ENCODE data around the gene ST7.
"Not testable (repeated sequence)": the region's sequence is repeated elsewhere in the genome, so short reads cannot be mapped to it uniquely, and the experiment has no call there.

ST7 gene

GRCh38 chr7:116971869-116972268, 18.6 kb downstream of the ST7 start:
- in situ Hi-C loops (cut with MboI; ENCODE audit: low sequenced_read_pairs) = no loop called here

GRCh38 chr7:116975024-116975423, 21.7 kb downstream of the ST7 start:
- in situ Hi-C loops (cut with MboI; ENCODE audit: low sequenced_read_pairs) = not testable (repeated sequence)

GRCh38 chr7:116977172-116977571, 23.9 kb downstream of the ST7 start:
- in situ Hi-C loops (cut with MboI; ENCODE audit: low sequenced_read_pairs) = no loop called here

- in situ Hi-C loops (cut with MboI; ENCODE audit: low sequenced_read_pairs) = no loop called here
Observed at GRCh38 chr7:116978006-116978405, 24.7 kb downstream of the ST7 start.

GRCh38 chr7:116979430-116979829, 26.1 kb downstream of the ST7 start:
- in situ Hi-C loops (cut with MboI; ENCODE audit: low sequenced_read_pairs) = no loop called here

- in situ Hi-C loops (cut with MboI; ENCODE audit: low sequenced_read_pairs) = no loop called here
Observed at GRCh38 chr7:116980354-116980753, 27.1 kb downstream of the ST7 start.

GRCh38 chr7:116981939-116982338, 28.6 kb downstream of the ST7 start:
- in situ Hi-C loops (cut with MboI; ENCODE audit: low sequenced_read_pairs) = no loop called here

- in situ Hi-C loops (cut with MboI; ENCODE audit: low sequenced_read_pairs) = no loop called here
Observed at GRCh38 chr7:116984511-116984910, 31.2 kb downstream of the ST7 start.

- in situ Hi-C loops (cut with MboI; ENCODE audit: low sequenced_read_pairs) = loop anchor here (5.0 kb wide), 1 partner anchor 137 kb away; no protein-coding TSS in a partner anchor
Observed at GRCh38 chr7:116984917-116985316, 31.6 kb downstream of the ST7 start.

GRCh38 chr7:116985575-116985974, 32.3 kb downstream of the ST7 start:
- in situ Hi-C loops (cut with MboI; ENCODE audit: low sequenced_read_pairs) = loop anchor here (5.0 kb wide), 1 partner anchor 137 kb away; no protein-coding TSS in a partner anchor

GRCh38 chr7:116986611-116987565, 33.6 kb downstream of the ST7 start:
- in situ Hi-C loops (cut with MboI; ENCODE audit: low sequenced_read_pairs) = loop anchor here (5.0 kb wide), 1 partner anchor 135 kb away; no protein-coding TSS in a partner anchor

GRCh38 chr7:116988363-116988989, 35.2 kb downstream of the ST7 start:
- in situ Hi-C loops (cut with MboI; ENCODE audit: low sequenced_read_pairs) = loop anchor here (5.0 kb wide), 1 partner anchor 134 kb away; no protein-coding TSS in a partner anchor

GRCh38 chr7:116990056-116990455, 36.8 kb downstream of the ST7 start:
- in situ Hi-C loops (cut with MboI; ENCODE audit: low sequenced_read_pairs) = no loop called here

GRCh38 chr7:116991233-116991632, 37.9 kb downstream of the ST7 start:
- in situ Hi-C loops (cut with MboI; ENCODE audit: low sequenced_read_pairs) = no loop called here

- in situ Hi-C loops (cut with MboI; ENCODE audit: low sequenced_read_pairs) = no loop called here
Observed at GRCh38 chr7:116994611-116995010, 41.3 kb downstream of the ST7 start.

- in situ Hi-C loops (cut with MboI; ENCODE audit: low sequenced_read_pairs) = no loop called here
Observed at GRCh38 chr7:116997972-116998371, 44.7 kb downstream of the ST7 start.

- in situ Hi-C loops (cut with MboI; ENCODE audit: low sequenced_read_pairs) = no loop called here
Observed at GRCh38 chr7:116998567-116999175, 45.4 kb downstream of the ST7 start.

GRCh38 chr7:116999311-116999710, 46.0 kb downstream of the ST7 start:
- in situ Hi-C loops (cut with MboI; ENCODE audit: low sequenced_read_pairs) = no loop called here

GRCh38 chr7:117001283-117001682, 48.0 kb downstream of the ST7 start:
- in situ Hi-C loops (cut with MboI; ENCODE audit: low sequenced_read_pairs) = no loop called here

GRCh38 chr7:117004899-117005298, 51.6 kb downstream of the ST7 start:
- in situ Hi-C loops (cut with MboI; ENCODE audit: low sequenced_read_pairs) = no loop called here

- in situ Hi-C loops (cut with MboI; ENCODE audit: low sequenced_read_pairs) = no loop called here
Observed at GRCh38 chr7:117005449-117005848, 52.1 kb downstream of the ST7 start.
